ENCODE data around the gene SELENOV.
A peak's percentile ranks its signal among the peaks of the same experiment; 100 is the strongest.

Gene SELENOV

GRCh38 chr19:39525205-39525604 is 10.3 kb downstream of the SELENOV start:
- DNase-seq: no peak

DNA sequence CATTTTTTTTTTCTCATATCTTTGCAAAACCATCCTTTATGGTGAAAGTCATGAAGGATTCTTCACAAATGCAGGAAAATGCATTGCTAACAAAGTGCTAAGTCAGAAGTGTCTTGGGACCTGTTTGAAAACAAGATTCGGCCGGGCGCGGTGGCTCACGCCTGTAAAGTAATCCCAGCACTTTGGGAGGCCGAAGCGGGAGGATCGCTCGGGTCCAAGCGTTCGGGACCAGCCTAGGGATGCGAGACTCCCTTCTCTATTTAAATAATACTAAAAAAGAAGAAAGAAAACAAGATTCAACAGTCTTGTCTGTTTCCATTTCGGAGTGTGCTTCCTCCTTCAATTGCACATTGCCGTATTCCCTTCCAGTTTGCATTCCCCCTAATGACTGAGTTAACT is 16.9 kb downstream of the SELENOV start:
- DNase-seq: peak in 1 of 3 experiments; percentile 33

DNA sequence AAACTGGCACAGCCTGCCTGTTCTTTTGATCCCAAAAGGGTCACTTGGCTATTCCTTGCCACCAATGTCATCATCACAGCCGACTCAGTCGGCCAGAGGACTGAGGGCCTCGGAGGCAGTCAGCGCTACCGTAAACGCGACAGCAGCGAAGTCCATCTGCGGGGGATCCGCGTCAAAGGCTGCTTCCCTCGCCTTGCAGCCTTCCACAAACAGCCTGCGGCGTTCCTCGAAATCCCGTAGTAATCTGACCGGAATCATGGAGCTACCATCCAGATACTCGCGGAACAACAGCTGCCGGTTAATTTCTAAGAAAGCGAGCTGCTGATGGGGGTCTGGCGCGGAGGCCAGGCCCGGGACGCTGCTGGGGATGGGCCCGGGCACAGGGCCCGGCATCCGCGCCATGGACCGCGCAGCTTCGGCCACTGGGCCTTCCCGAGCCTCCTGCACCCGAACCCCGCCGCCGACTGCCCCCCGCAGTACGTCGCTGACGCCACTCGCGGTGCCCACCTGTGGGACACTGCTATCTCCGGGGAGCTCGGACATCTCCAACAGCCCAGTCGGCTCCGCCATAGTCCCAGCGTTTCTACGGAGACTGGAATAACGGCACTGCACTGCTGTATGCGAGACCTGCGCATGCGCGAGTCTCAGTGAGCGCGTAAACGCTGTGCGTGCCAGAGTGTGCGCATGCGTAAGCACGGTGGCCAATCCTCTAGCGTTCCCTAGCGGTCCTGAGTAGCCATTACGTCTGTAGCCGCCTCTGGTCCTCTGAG is 17.5 kb downstream of the SELENOV start, which contains the start of gene EID2B:
EID2B (minus strand) TSS at position 620 of the 770 bp plus-strand sequence; CDS start at position 570, 50 bp downstream.
- DNase-seq: peak; percentile 91 to 99 (median 97)

DNA sequence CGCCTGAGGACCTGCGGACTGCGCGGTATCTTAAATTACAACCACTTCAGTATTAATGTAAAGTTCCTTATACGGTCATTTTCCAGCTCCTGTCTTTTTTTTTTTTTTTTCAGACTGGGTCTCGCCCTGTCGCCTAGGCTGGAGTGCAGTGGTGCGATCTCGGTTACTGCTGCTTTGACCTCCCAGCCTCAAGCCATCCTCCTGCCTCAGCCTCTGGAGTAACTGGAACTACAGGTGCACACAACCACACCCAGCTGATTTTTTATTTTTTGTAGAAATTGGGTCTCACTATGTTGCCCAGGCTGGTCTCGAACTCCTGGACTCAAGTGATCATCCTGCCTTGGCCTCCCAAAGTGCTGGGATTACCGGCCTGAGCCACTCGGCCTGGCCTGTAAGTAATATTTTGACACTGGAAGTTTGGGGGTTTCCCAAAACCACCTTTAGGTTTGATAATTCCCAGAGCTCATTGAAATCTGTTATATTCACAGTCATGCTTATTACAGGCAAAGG is 18.1 kb downstream of the SELENOV start:
- no peak for DNase-seq

DNA sequence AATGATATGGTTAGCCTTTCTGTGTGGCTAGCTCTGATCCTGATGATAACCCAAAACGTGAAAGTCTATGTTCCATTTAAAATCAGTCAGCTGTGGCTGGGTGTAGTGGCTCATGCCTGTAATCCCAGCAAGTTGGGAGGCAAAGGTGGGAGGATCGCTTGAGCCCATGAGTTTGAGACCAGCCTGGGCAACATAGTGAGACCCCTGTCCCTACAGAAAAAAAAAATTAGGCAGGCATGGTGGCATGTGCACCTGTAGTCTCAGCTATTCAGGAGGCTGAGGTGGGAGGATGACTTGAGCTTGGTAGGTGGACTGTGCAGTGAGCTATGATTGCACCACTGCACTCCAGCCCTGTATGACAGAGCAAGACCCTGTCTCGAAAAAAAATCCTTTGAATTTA is 18.9 kb downstream of the SELENOV start:
- no peak for DNase-seq

DNA sequence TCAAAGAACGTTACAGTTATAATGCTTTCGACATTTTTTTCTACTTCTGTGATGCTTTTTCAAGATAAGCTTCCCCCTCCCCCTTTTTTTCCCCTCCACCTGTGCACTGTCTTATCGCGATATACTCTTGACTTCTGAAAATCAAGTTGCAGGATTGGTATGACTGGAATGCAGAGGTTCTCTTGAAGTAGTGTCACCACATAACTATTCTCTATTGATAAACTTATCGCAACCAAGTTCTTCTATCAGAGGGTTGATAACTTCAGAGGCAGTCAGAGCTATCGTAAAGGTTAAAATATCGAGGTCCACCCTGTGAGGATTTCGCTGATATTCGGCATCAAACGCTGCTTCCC is 24.2 kb downstream of the SELENOV start:
- DNase-seq: no peak

GRCh38 chr19:39539518-39540332 is 24.8 kb downstream of the SELENOV start, which contains the start of gene EID2:
EID2 (minus strand) TSS chr19:39540161; CDS start chr19:39540079, 82 bp downstream.
- peak; percentile 88 to 97 (median 95) for DNase-seq

GRCh38 chr19:39540333-39540673 is 25.4 kb downstream of the SELENOV start:
- DNase-seq: no peak

- peak in 2 of 3 experiments; percentile 32 to 71 for DNase-seq
These were observed 27.3 kb downstream of the SELENOV start for GRCh38 chr19:39542206-39542605.

GRCh38 chr19:39543477-39543857 is 28.5 kb downstream of the SELENOV start:
- DNase-seq: no peak

GRCh38 chr19:39544226-39544903 is 29.4 kb downstream of the SELENOV start:
- no peak for DNase-seq

GRCh38 chr19:39544911-39545310 is 30.0 kb downstream of the SELENOV start:
- DNase-seq: no peak

DNA sequence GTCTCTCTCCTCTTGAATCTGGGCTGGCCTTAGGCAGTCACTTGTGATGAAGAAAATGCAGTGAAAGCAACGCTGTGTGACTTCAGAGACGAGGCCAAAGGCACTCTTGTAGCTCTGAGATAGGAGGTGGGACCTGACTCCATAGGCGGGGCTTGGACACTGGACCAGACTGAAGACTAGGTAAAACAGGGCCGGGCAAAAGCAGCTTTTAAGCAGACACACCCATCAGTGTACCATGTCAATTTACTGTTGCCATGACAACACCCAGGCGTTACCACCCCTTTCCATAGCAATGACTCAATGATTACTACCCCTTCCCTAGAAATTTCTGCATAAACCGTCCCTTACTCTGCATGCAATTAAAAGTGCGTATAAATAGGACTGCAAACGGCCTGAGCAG is 31.7 kb downstream of the SELENOV start:
- DNase-seq: peak in 1 of 3 experiments; percentile 5

DNA sequence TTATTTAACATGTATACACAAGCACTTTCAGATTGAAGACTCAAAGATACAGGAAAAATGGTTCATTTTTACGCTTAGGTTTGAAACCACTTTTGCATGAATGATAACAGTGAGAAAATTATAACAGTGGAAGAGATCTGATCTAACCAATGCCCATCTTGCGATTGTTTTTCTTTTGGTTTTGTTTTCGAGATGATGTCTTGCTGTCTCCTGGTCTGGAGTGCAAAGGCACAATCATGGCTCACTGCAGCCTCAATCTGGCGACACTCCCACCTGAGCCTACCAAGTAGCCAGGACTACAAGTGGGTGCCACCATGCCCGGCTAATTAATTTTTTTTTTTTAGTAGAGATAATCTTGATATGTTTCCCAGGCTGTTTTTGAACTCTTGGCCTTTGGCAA is 35.3 kb downstream of the SELENOV start:
- no peak for DNase-seq

DNA sequence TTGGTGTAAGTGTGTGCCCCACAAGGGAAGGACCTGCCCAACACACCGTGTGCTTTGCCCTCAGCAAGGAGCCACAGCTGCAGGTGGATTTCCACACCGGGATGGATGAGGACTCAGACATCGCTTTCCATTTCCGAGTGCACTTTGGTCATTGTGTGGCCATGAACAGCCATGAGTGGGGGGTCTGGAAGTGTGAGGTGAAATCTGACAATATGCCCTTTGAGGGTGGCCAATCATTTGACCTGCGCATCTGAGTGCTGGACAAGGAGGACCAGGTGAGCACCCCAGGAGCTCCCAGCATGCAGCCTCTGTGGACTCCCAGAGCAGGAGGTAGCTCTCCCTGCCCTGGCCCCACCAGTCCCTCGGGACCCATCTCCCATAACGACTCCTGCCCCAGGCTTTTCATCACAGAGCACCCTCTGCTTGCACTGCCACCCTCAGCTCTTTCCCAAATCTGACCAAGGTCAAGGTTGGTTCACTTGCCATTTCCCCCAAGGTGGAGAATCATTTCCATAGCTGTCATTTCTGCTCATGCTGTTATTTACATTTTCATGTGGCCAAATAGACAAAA is 38.2 kb downstream of the SELENOV start:
- DNase-seq: no peak

DNA sequence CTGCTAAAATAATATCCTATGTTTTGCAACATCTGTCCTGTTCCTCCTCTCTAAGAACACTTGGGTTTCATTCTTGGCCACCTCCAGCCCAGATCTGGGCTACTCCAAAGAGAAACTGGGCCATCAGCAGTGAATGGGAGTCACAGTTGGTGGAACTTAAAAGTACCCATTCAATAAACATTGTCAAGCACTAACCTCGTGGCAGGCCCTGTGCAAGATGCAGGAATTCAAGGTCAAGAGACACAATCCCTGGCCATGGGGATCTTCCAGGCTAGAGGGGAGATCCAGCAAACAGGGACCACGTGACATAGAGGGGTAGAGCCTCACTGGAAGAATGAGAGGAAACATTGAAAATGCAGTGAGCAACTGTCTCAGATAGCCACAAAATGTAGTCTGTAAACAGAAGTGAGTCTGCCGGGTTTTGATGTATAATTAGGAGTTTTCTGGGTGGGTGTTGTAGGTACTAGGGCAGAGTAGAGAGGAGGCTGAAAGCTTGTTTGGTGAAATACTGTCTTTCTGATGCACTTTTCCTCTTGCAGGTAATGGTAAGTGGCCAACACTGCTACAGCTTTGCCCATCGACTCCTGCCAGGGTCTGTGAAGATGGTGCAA is 39.9 kb downstream of the SELENOV start:
- DNase-seq: no peak

GRCh38 chr19:39555883-39556282 is 40.9 kb downstream of the SELENOV start:
- no peak for DNase-seq

- DNase-seq: peak; percentile 20 to 58 (median 58)
These were observed 43.1 kb downstream of the SELENOV start for GRCh38 chr19:39557811-39558623.

DNA sequence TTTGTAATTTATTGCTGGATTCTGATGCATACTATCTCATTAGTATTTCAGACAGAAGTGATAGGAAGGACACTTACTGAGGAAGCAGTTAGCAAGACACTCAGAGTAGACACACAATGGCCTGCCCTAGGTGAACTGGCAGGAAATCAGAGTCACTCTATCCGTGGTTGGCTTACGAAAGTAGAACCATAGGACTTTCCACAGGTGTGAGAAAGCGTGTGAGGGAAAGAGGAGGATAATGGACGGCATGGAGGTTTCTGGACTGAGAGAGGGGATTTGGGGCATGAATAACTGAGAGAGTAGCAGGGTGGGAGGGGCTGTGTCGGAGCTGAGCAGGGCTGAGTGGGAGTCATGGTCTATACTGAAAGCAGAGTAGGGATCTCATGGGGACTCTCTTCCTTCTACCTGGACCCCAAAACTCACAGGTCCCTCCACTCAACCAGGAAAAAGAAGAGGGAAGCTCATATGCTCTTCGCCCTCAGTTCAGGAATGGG is 43.7 kb downstream of the SELENOV start:
- DNase-seq: no peak

- peak in 1 of 3 experiments; percentile 41 for DNase-seq
These were observed 48.5 kb downstream of the SELENOV start for GRCh38 chr19:39563408-39563807.

- DNase-seq: no peak
These were observed 51.1 kb downstream of the SELENOV start for GRCh38 chr19:39566064-39566463.

Data from NCI-H1417 (cell line).